Measurements from ENCODE around the gene FGF14. TPM values are rescaled to one million over a fixed set of nuclear protein-coding genes. Genes with fewer than 3 reads are reported as not detected.

FGF14 gene
- total RNA-seq, 1 donor from 2014 or later = 0.23 TPM

- Mint-ChIP-seq H3K36me3 (ENCODE audit: low read depth, unreplicated experiment) (no peaks in the 10 kb centered on the region), H3K9me3 (ENCODE audit: unreplicated experiment) (peaks cover 3% of the 10 kb centered on the region), H3K4me1 (ENCODE audit: low read depth, unreplicated experiment) (peaks cover 26% of the 10 kb centered on the region), H3K27me3 (ENCODE audit: low read depth, unreplicated experiment) (peaks cover 2% of the 10 kb centered on the region), H3K27ac (ENCODE audit: unreplicated experiment) (peak overlapping the region; percentile 0), H3K4me3 (ENCODE audit: unreplicated experiment) (no peak overlapping the region)
- peak; percentile 91 for DNase-seq (ENCODE audit: low read depth)
- H3K36me3 ChIP-seq (ENCODE audit: insufficient read depth, low read length) = no peaks in the 10 kb centered on the region
- TF ChIP-seq EZH2 (IDR thresholded peaks at IDR 0.05; ENCODE audit: insufficient read depth, low read length) (no peak), CTCF (IDR thresholded peaks at IDR 0.05; ENCODE audit: insufficient read depth, low read depth, low read length) (no peak)
- H2AFZ ChIP-seq (ENCODE audit: low read depth, low read length) = no peak overlapping the region
- peak overlapping the region; percentile 37 for H3K4me2 ChIP-seq (ENCODE audit: low read length)
- no peaks in the 10 kb centered on the region for H3K27me3 ChIP-seq (ENCODE audit: insufficient read depth, low read length)
- H3K9me3 ChIP-seq (ENCODE audit: insufficient read depth, low read depth, low read length) = no peaks in the 10 kb centered on the region
- no peaks in the 10 kb centered on the region for H3K79me2 ChIP-seq (ENCODE audit: insufficient read depth, low read length)
- peaks cover 15% of the 10 kb centered on the region for H3K4me1 ChIP-seq (ENCODE audit: insufficient read depth, low read length)
- no peak for FAIRE-seq
- H3K27ac ChIP-seq (ENCODE audit: low read depth, low read length) = peak overlapping the region; percentile 7
- peak overlapping the region; percentile 0 for H3K4me3 ChIP-seq (ENCODE audit: insufficient read depth, low read depth, low read length)
- H4K20me1 ChIP-seq (ENCODE audit: insufficient read depth, low read length) = no peaks in the 10 kb centered on the region
- no peak overlapping the region for H3K9ac ChIP-seq (ENCODE audit: low read length)
Observed at GRCh38 chr13:102191951-102192502, 209.8 kb downstream of the FGF14 start.

DNA sequence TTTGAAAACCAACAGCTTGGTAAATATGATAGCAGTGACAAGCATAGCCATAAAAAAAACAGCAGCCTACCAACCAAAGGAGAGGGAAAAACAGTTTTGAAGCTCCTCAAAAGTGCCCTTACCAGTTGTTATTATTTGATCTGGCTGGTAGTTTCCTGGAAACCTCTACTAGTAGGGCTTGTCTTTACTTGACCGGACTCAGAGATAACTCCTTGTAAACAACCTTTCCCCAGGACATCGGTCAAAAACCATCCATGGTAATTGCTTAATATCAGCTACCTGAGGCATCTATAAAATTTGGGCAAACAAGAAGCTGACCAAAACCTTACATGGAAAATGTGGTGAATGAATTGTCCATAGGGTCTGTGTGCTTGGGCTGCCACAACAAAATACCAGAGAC lies 210.9 kb downstream of the FGF14 start:
- no peak overlapping the region for H3K4me3 Mint-ChIP-seq (ENCODE audit: unreplicated experiment)
- TF ChIP-seq CTCF (IDR thresholded peaks at IDR 0.05; ENCODE audit: insufficient read depth, low read depth, low read length) = no peak
- TF ChIP-seq EZH2 (IDR thresholded peaks at IDR 0.05; ENCODE audit: insufficient read depth, low read length) = no peak
- H3K9ac ChIP-seq (ENCODE audit: low read length) = no peak overlapping the region

DNA sequence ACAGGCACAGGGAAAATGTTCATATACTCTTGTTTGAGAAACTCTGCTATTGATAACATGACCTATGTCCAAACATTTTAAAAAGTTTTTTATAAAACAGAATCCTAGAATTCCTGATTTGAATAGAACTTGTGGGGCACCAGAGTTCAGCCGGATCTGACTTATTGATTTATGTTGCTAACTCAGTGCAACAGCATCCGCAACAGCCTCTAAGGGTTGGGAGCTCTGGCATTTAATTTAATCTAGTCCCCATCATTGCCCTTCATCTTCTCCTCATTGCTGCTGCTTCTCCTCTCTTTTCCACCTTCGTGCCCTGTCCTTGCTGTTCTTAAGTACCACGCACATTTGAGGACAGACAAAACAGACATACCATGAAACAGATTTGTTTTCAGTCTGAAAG lies 214.5 kb downstream of the FGF14 start:
- no peak overlapping the region for H3K4me3 ChIP-seq (ENCODE audit: insufficient read depth, low read depth, low read length)
- H3K36me3 Mint-ChIP-seq (ENCODE audit: low read depth, unreplicated experiment) = no peaks in the 10 kb centered on the region
- peaks cover 8% of the 10 kb centered on the region for H3K4me1 ChIP-seq (ENCODE audit: insufficient read depth, low read length)
- H3K4me1 Mint-ChIP-seq (ENCODE audit: low read depth, unreplicated experiment) = peaks cover 20% of the 10 kb centered on the region
- H2AFZ ChIP-seq (ENCODE audit: low read depth, low read length) = no peak overlapping the region
- TF ChIP-seq CTCF (IDR thresholded peaks at IDR 0.05; ENCODE audit: insufficient read depth, low read depth, low read length) (no peak), EZH2 (IDR thresholded peaks at IDR 0.05; ENCODE audit: insufficient read depth, low read length) (no peak)
- H3K27me3 ChIP-seq (ENCODE audit: insufficient read depth, low read length) = no peaks in the 10 kb centered on the region
- H4K20me1 ChIP-seq (ENCODE audit: insufficient read depth, low read length) = no peaks in the 10 kb centered on the region
- no peak overlapping the region for H3K9ac ChIP-seq (ENCODE audit: low read length)
- H3K4me3 Mint-ChIP-seq (ENCODE audit: unreplicated experiment) = no peak overlapping the region
- H3K27ac Mint-ChIP-seq (ENCODE audit: unreplicated experiment) = no peak overlapping the region
- H3K27me3 Mint-ChIP-seq (ENCODE audit: low read depth, unreplicated experiment) = peaks cover 2% of the 10 kb centered on the region
- H3K9me3 ChIP-seq (ENCODE audit: insufficient read depth, low read depth, low read length) = no peaks in the 10 kb centered on the region
- DNase-seq (ENCODE audit: low read depth) = no peak
- no peak for FAIRE-seq
- H3K79me2 ChIP-seq (ENCODE audit: insufficient read depth, low read length) = no peaks in the 10 kb centered on the region
- H3K36me3 ChIP-seq (ENCODE audit: insufficient read depth, low read length) = no peaks in the 10 kb centered on the region
- H3K4me2 ChIP-seq (ENCODE audit: low read length) = no peak overlapping the region
- H3K9me3 Mint-ChIP-seq (ENCODE audit: unreplicated experiment) = peaks cover 3% of the 10 kb centered on the region
- H3K27ac ChIP-seq (ENCODE audit: low read depth, low read length) = no peak overlapping the region

More for the DNA sequence above, 210.9 kb downstream of the FGF14 start:
- no peaks in the 10 kb centered on the region for H3K79me2 ChIP-seq (ENCODE audit: insufficient read depth, low read length)
- Mint-ChIP-seq H3K27me3 (ENCODE audit: low read depth, unreplicated experiment) (peaks cover 2% of the 10 kb centered on the region), H3K36me3 (ENCODE audit: low read depth, unreplicated experiment) (no peaks in the 10 kb centered on the region), H3K27ac (ENCODE audit: unreplicated experiment) (no peak overlapping the region), H3K9me3 (ENCODE audit: unreplicated experiment) (peaks cover 3% of the 10 kb centered on the region), H3K4me1 (ENCODE audit: low read depth, unreplicated experiment) (peaks cover 23% of the 10 kb centered on the region)
- no peak overlapping the region for H3K4me2 ChIP-seq (ENCODE audit: low read length)
- no peak for FAIRE-seq
- H3K27ac ChIP-seq (ENCODE audit: low read depth, low read length) = no peak overlapping the region
- H4K20me1 ChIP-seq (ENCODE audit: insufficient read depth, low read length) = no peaks in the 10 kb centered on the region
- H3K36me3 ChIP-seq (ENCODE audit: insufficient read depth, low read length) = no peaks in the 10 kb centered on the region
- no peak for DNase-seq (ENCODE audit: low read depth)
- H3K27me3 ChIP-seq (ENCODE audit: insufficient read depth, low read length) = no peaks in the 10 kb centered on the region
- no peak overlapping the region for H2AFZ ChIP-seq (ENCODE audit: low read depth, low read length)
- H3K4me3 ChIP-seq (ENCODE audit: insufficient read depth, low read depth, low read length) = no peak overlapping the region
- H3K4me1 ChIP-seq (ENCODE audit: insufficient read depth, low read length) = peaks cover 13% of the 10 kb centered on the region
- H3K9me3 ChIP-seq (ENCODE audit: insufficient read depth, low read depth, low read length) = no peaks in the 10 kb centered on the region

Measured in astrocyte (in vitro differentiated cells and primary cell).